GM18867 (cell line): ENCODE measurements around the gene APOL2.
A peak's percentile ranks its signal among the peaks of the same experiment; 100 is the strongest.
"Not testable (repeated sequence)": the region's sequence is repeated elsewhere in the genome, so short reads cannot be mapped to it uniquely, and the experiment has no call there.

Source experiments
- ATAC-seq: cut with Tn5 transposase; IDR thresholded peaks from one replicate; pipeline ENCODE4 v1.9.1; 2021; ENCODE audit warnings: mild to moderate bottlenecking, moderate library complexity; ENCODE audit not compliant: unreplicated experiment

The APOL2 gene

GRCh38 chr22:36239401-36240171, at the start of gene APOL2:
Gene APOL2, minus strand, starts transcription at chr22:36239527. Its CDS starts 6,365 bp downstream, at chr22:36233162.
- peak; percentile 88 for ATAC-seq

- ATAC-seq = no peak
These were observed 49.5 kb upstream of the APOL2 start for GRCh38 chr22:36288571-36289405.

GRCh38 chr22:36287881-36288515, 48.7 kb upstream of the APOL2 start:
- ATAC-seq = no peak

- ATAC-seq = no peak
These were observed 47.0 kb upstream of the APOL2 start for GRCh38 chr22:36286096-36286957.

GRCh38 chr22:36285545-36285944, 46.2 kb upstream of the APOL2 start:
- ATAC-seq = no peak

- no peak for ATAC-seq
These were observed 45.7 kb upstream of the APOL2 start for GRCh38 chr22:36285017-36285416.

GRCh38 chr22:36284171-36284571, 44.8 kb upstream of the APOL2 start:
- no peak for ATAC-seq

GRCh38 chr22:36282328-36282831, 43.1 kb upstream of the APOL2 start:
- ATAC-seq = no peak

GRCh38 chr22:36281781-36282327, 42.5 kb upstream of the APOL2 start:
- ATAC-seq = no peak

- no peak for ATAC-seq
These were observed 41.1 kb upstream of the APOL2 start for GRCh38 chr22:36280379-36280778.

- ATAC-seq = no peak
These were observed 39.9 kb upstream of the APOL2 start for GRCh38 chr22:36279219-36279666.

GRCh38 chr22:36277482-36278291, 38.4 kb upstream of the APOL2 start:
- no peak for ATAC-seq

- ATAC-seq = no peak
These were observed 35.2 kb upstream of the APOL2 start for GRCh38 chr22:36274531-36274930.

- ATAC-seq = not testable (repeated sequence)
These were observed 32.6 kb upstream of the APOL2 start for GRCh38 chr22:36271951-36272350.

GRCh38 chr22:36271231-36271630, 31.9 kb upstream of the APOL2 start:
- ATAC-seq = not testable (repeated sequence)

- no peak for ATAC-seq
These were observed 28.7 kb upstream of the APOL2 start for GRCh38 chr22:36267896-36268485.

GRCh38 chr22:36267058-36267457, 27.7 kb upstream of the APOL2 start:
- no peak for ATAC-seq

GRCh38 chr22:36263886-36264664, 24.7 kb upstream of the APOL2 start:
- not testable (repeated sequence) for ATAC-seq
